Parathyroid adenoma (tissue), 2 donors: ENCODE measurements around the gene DSG3.

Source experiments
- H2AFZ ChIP-seq: fragments of 300-600 bp; sonication (generic); one replicate; pipeline ENCODE4 v1.7.0; 2017; ENCODE audit warnings: antibody characterized with exemption, mild to moderate bottlenecking
- H3K27ac ChIP-seq: fragments of 300-600 bp; sonication (generic); one replicate; pipeline ENCODE4 v1.7.0; 2017
- H3K27me3 ChIP-seq: fragments of 300-600 bp; sonication (generic); one replicate; pipeline ENCODE4 v1.7.0; 2017; ENCODE audit warnings: low read length; ENCODE audit not compliant: control insufficient read depth, insufficient read depth
- H3K36me3 ChIP-seq: fragments of 300-600 bp; sonication (generic); one replicate; pipeline ENCODE4 v1.7.0; 2017; ENCODE audit warnings: low read length; ENCODE audit not compliant: control insufficient read depth, insufficient read depth
- H3K4me1 ChIP-seq: fragments of 300-600 bp; sonication (generic); one replicate; pipeline ENCODE4 v1.7.0; 2017; ENCODE audit warnings: control low read depth
- H3K4me2 ChIP-seq: fragments of 300-600 bp; sonication (generic); one replicate; pipeline ENCODE4 v1.7.0; 2017; ENCODE audit warnings: low read length
- H3K4me3 ChIP-seq: fragments of 300-600 bp; sonication (generic); one replicate; pipeline ENCODE4 v1.7.0; 2017; ENCODE audit warnings: low read depth, low read length
- H3K79me2 ChIP-seq: fragments of 300-600 bp; sonication (generic); one replicate; pipeline ENCODE4 v1.7.0; 2017; ENCODE audit warnings: control low read depth
- H3K9ac ChIP-seq: fragments of 300-600 bp; sonication (generic); one replicate; pipeline ENCODE4 v1.7.0; 2017; ENCODE audit warnings: mild to moderate bottlenecking
- H3K9me3 ChIP-seq: fragments of 300-600 bp; sonication (generic); one replicate; pipeline ENCODE4 v1.7.0; 2017; ENCODE audit warnings: low read length; ENCODE audit not compliant: control insufficient read depth
- TF ChIP-seq, protein P1 (sequence below): fragments of 300-600 bp; sonication (generic); IDR thresholded peaks from one replicate; pipeline ENCODE4 v1.7.0; 2017; ENCODE audit warnings: antibody characterized with exemption, mild to moderate bottlenecking
- donor health status: primary hyperparathyroidism.

Gene DSG3

DNA sequence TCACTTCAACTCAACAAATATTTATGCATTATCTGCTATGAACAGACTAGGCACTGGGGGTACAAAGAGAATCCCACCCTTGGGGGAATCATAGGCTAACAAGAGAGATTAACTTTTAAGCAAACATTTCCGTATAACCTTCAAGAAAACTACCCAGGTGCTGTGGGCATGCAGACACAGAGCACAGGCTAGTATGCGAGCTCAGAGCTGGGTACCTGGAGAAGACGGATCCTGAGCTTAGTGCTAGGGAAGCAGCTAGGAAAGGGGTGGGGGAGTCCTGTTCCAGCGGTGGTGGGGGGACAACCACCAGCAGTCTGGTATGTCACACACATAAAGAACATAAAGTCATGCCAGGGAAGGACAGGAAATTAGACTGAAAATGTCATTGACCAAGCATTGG is 17.5 kb upstream of the DSG3 start:
- H3K4me2 ChIP-seq = no peak overlapping the region
- H3K9ac ChIP-seq = no peak overlapping the region
- H3K36me3 ChIP-seq = no peaks in the 10 kb centered on the region
- H3K4me3 ChIP-seq = no peak overlapping the region
- H3K9me3 ChIP-seq = no peaks in the 10 kb centered on the region
- no peaks in the 10 kb centered on the region for H3K4me1 ChIP-seq
- H3K27me3 ChIP-seq = no peaks in the 10 kb centered on the region
- TF ChIP-seq, protein P1, sequence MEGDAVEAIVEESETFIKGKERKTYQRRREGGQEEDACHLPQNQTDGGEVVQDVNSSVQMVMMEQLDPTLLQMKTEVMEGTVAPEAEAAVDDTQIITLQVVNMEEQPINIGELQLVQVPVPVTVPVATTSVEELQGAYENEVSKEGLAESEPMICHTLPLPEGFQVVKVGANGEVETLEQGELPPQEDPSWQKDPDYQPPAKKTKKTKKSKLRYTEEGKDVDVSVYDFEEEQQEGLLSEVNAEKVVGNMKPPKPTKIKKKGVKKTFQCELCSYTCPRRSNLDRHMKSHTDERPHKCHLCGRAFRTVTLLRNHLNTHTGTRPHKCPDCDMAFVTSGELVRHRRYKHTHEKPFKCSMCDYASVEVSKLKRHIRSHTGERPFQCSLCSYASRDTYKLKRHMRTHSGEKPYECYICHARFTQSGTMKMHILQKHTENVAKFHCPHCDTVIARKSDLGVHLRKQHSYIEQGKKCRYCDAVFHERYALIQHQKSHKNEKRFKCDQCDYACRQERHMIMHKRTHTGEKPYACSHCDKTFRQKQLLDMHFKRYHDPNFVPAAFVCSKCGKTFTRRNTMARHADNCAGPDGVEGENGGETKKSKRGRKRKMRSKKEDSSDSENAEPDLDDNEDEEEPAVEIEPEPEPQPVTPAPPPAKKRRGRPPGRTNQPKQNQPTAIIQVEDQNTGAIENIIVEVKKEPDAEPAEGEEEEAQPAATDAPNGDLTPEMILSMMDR = no peak
- no peaks in the 10 kb centered on the region for H3K79me2 ChIP-seq
- H2AFZ ChIP-seq = no peak overlapping the region
- no peak overlapping the region for H3K27ac ChIP-seq

GRCh38 chr18:31430554-31430953 is 17.0 kb upstream of the DSG3 start:
- H2AFZ ChIP-seq = no peak overlapping the region
- no peaks in the 10 kb centered on the region for H3K4me1 ChIP-seq
- H3K27me3 ChIP-seq = no peaks in the 10 kb centered on the region
- no peak overlapping the region for H3K27ac ChIP-seq
- H3K4me3 ChIP-seq = no peak overlapping the region
- TF ChIP-seq, protein P1 = no peak
- H3K36me3 ChIP-seq = no peaks in the 10 kb centered on the region
- H3K9ac ChIP-seq = no peak overlapping the region
- H3K9me3 ChIP-seq = no peaks in the 10 kb centered on the region
- H3K4me2 ChIP-seq = no peak overlapping the region
- no peaks in the 10 kb centered on the region for H3K79me2 ChIP-seq

- Histone ChIP-seq H3K4me1 (no peaks in the 10 kb centered on the region), H2AFZ (no peak overlapping the region), H3K9ac (no peak overlapping the region), H3K27ac (no peak overlapping the region), H3K79me2 (no peaks in the 10 kb centered on the region), H3K36me3 (no peaks in the 10 kb centered on the region), H3K4me2 (no peak overlapping the region), H3K9me3 (no peaks in the 10 kb centered on the region), H3K27me3 (no peaks in the 10 kb centered on the region), H3K4me3 (no peak overlapping the region)
- TF ChIP-seq, protein P1 = no peak
These were observed 15.2 kb upstream of the DSG3 start for GRCh38 chr18:31432316-31432715.

DNA sequence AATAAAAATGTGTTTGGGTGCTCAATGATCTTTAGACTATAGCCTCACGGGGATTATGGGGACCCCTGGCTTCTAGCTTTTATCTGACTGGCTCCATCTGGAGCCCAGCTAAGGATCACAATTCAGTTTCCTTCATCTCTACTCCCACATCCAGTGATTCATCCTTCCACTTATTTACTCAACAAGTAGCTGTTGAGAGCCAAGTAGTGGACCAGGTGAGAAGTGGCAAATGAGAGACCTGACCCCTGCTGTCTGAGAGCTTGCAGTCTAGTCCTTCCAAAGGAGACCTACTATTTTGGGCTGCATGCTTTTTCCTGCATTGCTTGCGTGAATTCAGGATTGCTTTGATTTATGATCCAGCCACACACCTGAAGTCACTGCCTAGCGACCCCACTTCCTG is 10.7 kb upstream of the DSG3 start:
- no peak overlapping the region for H3K27ac ChIP-seq
- H3K4me1 ChIP-seq = no peaks in the 10 kb centered on the region
- H3K9ac ChIP-seq = no peak overlapping the region
- H3K27me3 ChIP-seq = no peaks in the 10 kb centered on the region
- H3K4me2 ChIP-seq = no peak overlapping the region
- H2AFZ ChIP-seq = no peak overlapping the region
- TF ChIP-seq, protein P1 = peak; percentile 26
- H3K4me3 ChIP-seq = no peak overlapping the region
- no peaks in the 10 kb centered on the region for H3K79me2 ChIP-seq
- H3K9me3 ChIP-seq = no peaks in the 10 kb centered on the region
- no peaks in the 10 kb centered on the region for H3K36me3 ChIP-seq

DNA sequence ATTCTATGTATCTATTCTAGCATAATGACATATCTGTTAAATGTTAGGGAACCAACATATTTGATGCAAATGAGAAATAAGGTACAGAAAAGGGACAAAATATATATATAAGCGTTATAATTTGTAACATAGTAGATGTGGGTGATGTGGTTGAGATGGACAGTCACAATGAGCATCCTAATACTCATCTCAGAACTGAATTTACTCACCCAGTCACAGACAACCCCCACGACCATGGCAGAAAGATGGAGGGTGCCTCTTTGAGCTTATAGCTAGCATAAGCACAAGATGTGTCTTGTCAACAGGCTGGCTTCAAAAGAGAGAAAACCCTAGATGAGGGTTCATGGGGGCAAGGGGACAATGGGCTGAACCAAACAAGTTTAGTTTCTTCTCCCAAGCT is 9.1 kb upstream of the DSG3 start:
- H2AFZ ChIP-seq = no peak overlapping the region
- no peak overlapping the region for H3K4me3 ChIP-seq
- no peak overlapping the region for H3K27ac ChIP-seq
- no peaks in the 10 kb centered on the region for H3K27me3 ChIP-seq
- no peaks in the 10 kb centered on the region for H3K36me3 ChIP-seq
- H3K9ac ChIP-seq = no peak overlapping the region
- TF ChIP-seq, protein P1 = no peak
- H3K4me2 ChIP-seq = no peak overlapping the region
- no peaks in the 10 kb centered on the region for H3K4me1 ChIP-seq
- H3K79me2 ChIP-seq = no peaks in the 10 kb centered on the region
- H3K9me3 ChIP-seq = no peaks in the 10 kb centered on the region
